Activated T-helper 1 cell treated with anti-CD3 and anti-CD28 coated beads, Interleukin-12 subunit alpha, Interleukin-12 subunit beta, Interleukin-2, Interleukin-4 antibody, amounts not matched to agents 30 ng/mL and 10 ng/mL and 1 ng/mL, durations not matched to agents 14 hours and 24 hours and 36 hours (primary cell): ENCODE measurements around the gene NTSR1. TPM values are rescaled to one million over a fixed set of nuclear protein-coding genes. Genes with fewer than 3 reads are reported as not detected.
A peak's percentile ranks its signal among the peaks of the same experiment; 100 is the strongest.

Source experiments
- DNase-seq: peaks from one replicate; pipeline ENCODE4 v3.0.0; 2021; ENCODE audit warnings: low spot score
- H3K27ac Mint-ChIP-seq: one replicate; pipeline ENCODE4 v1.8.0; 2021; ENCODE audit warnings: mild to moderate bottlenecking, mixed read lengths
- H3K27me3 Mint-ChIP-seq: one replicate; pipeline ENCODE4 v1.8.0; 2022; ENCODE audit warnings: mild to moderate bottlenecking, moderate library complexity, mixed read lengths; ENCODE audit not compliant: insufficient read depth
- H3K36me3 Mint-ChIP-seq: one replicate; pipeline ENCODE4 v1.8.0; 2021; ENCODE audit warnings: low read depth, mixed read lengths
- H3K4me1 Mint-ChIP-seq: one replicate; pipeline ENCODE4 v1.8.0; 2021; ENCODE audit warnings: low read depth, mixed read lengths
- H3K4me3 Mint-ChIP-seq: one replicate; pipeline ENCODE4 v1.8.0; 2021; ENCODE audit warnings: mild to moderate bottlenecking, moderate library complexity, mixed read lengths
- H3K9me3 Mint-ChIP-seq: one replicate; pipeline ENCODE4 v1.8.0; 2021; ENCODE audit warnings: mixed read lengths
- intact Hi-C: fragments of 100-400 bp; cut with micrococcal nuclease; formaldehyde crosslinking; loops from one replicate; pipeline ENCODE4 v1.15.1; 2024
- total RNA-seq: library from RNA; stranded (reverse); gene quantifications from 2 replicates; pipeline ENCODE4 v1.2.3, GENCODE V29; 2022

The NTSR1 gene
- total RNA-seq, 1 donor from 2014 or later = not detected

GRCh38 chr20:62776692-62777527, 68.3 kb downstream of the NTSR1 start:
- Mint-ChIP-seq H3K4me1 (peaks cover 36% of the 10 kb centered on the region), H3K27me3 (peaks cover 5% of the 10 kb centered on the region), H3K4me3 (peak overlapping the region; percentile 61), H3K36me3 (no peaks in the 10 kb centered on the region), H3K9me3 (no peaks in the 10 kb centered on the region), H3K27ac (peak overlapping the region; percentile 91)
- intact Hi-C loops = loop anchor here (1.0 kb wide), 1 partner anchor 37 kb away; no protein-coding TSS in a partner anchor
- peak; percentile 51 for DNase-seq

DNA sequence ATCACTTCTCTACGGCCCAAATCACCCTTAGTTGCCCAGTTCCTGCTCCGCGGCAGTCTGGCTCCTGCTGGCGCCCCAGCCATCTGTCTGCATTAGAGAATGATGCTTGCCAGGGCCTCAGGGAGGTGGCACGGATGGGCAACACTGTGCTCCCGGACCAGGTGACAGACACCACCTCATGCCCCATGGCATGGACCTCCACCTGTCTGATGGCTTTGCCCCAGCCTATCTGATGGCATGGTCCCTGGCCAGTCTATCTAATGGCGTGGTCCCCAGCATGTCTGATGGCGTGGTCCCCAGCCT, 68.8 kb downstream of the NTSR1 start:
- Mint-ChIP-seq H3K4me3 (no peak overlapping the region), H3K27ac (peak overlapping the region; percentile 91), H3K36me3 (no peaks in the 10 kb centered on the region), H3K4me1 (peaks cover 36% of the 10 kb centered on the region), H3K27me3 (peaks cover 5% of the 10 kb centered on the region), H3K9me3 (no peaks in the 10 kb centered on the region)
- intact Hi-C loops = no loop called here
- DNase-seq = no peak

- Mint-ChIP-seq H3K27ac (no peak overlapping the region), H3K36me3 (no peaks in the 10 kb centered on the region), H3K4me3 (no peak overlapping the region), H3K4me1 (peaks cover 35% of the 10 kb centered on the region), H3K27me3 (peaks cover 5% of the 10 kb centered on the region), H3K9me3 (no peaks in the 10 kb centered on the region)
- DNase-seq = no peak
- intact Hi-C loops = no loop called here
These were observed 69.4 kb downstream of the NTSR1 start for GRCh38 chr20:62778058-62778457.

DNA sequence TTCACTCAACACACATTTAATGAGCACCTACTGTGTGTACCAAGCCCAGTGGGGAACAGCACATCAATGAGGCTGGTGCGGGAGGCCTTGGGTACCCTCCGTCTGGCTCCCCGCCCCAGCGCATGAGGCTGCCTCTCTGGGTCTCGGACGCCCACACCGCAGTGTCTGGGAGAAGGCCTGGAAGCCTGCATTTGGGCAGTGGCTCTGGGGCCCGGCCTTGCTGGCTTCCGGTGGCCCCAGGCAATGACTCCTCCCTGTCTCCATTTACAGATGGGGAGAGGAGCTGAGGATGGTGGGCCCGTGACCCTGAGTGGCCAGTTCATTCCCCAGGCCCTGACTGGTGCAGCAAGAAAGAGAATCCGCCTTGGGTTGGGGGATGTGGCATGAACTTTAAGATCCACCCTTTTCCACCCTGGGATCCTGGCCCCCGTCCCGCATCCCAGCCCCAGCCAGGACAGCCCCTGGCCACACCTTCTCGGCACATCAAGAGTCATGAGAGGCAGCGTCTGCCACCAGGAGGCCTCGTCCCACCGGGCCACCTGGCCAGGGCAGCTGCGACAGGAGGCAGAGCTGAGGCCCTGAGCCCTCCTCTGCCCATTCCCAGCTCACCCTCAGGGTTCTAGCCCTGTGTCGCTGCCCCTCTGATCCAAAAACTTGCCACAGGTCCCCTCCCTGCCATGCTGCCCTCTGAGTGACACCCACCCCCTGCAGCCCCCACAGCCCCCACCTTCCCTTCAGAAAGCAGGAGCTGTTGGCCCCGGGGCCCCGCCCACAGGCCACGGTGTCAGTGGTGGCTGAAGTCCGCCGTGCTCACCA, 70.2 kb downstream of the NTSR1 start:
- DNase-seq = no peak
- peaks cover 32% of the 10 kb centered on the region for H3K4me1 Mint-ChIP-seq
- no peak overlapping the region for H3K4me3 Mint-ChIP-seq
- intact Hi-C loops = no loop called here
- no peaks in the 10 kb centered on the region for H3K36me3 Mint-ChIP-seq
- H3K27ac Mint-ChIP-seq = no peak overlapping the region
- no peaks in the 10 kb centered on the region for H3K9me3 Mint-ChIP-seq
- H3K27me3 Mint-ChIP-seq = no peaks in the 10 kb centered on the region

- intact Hi-C loops = no loop called here
- no peaks in the 10 kb centered on the region for H3K9me3 Mint-ChIP-seq
- H3K27me3 Mint-ChIP-seq = no peaks in the 10 kb centered on the region
- no peak for DNase-seq
- H3K36me3 Mint-ChIP-seq = no peaks in the 10 kb centered on the region
- H3K4me1 Mint-ChIP-seq = peaks cover 29% of the 10 kb centered on the region
- H3K4me3 Mint-ChIP-seq = no peak overlapping the region
- H3K27ac Mint-ChIP-seq = no peak overlapping the region
These were observed 70.7 kb downstream of the NTSR1 start for GRCh38 chr20:62779417-62779685.

GRCh38 chr20:62780204-62780603, 71.6 kb downstream of the NTSR1 start:
- Mint-ChIP-seq H3K4me1 (peaks cover 20% of the 10 kb centered on the region), H3K27ac (no peak overlapping the region), H3K9me3 (no peaks in the 10 kb centered on the region), H3K36me3 (no peaks in the 10 kb centered on the region), H3K4me3 (no peak overlapping the region), H3K27me3 (no peaks in the 10 kb centered on the region)
- no peak for DNase-seq
- intact Hi-C loops = no loop called here

DNA sequence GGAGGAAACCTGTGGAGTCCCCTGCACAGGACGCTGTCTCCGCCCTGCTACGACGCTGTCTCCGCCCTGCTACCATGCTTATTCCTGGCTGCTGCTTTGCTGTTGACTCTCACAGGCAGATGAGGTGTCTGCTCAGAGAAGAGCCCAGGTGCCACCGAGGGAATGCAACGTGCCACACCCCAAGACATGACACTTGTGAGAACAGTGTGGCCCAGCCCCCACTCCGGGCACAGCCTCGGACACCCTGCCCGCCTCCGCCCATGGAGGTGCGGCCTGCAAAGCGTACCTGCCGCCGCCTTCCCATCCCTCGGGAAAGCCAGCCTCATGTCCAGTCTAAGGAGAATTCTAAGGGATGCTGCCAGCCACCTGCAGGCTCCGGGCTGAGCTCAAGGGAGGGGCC, 72.1 kb downstream of the NTSR1 start:
- Mint-ChIP-seq H3K4me1 (peaks cover 15% of the 10 kb centered on the region), H3K27me3 (no peaks in the 10 kb centered on the region), H3K36me3 (no peaks in the 10 kb centered on the region), H3K9me3 (no peaks in the 10 kb centered on the region), H3K4me3 (no peak overlapping the region), H3K27ac (no peak overlapping the region)
- no peak for DNase-seq
- intact Hi-C loops = no loop called here

DNA sequence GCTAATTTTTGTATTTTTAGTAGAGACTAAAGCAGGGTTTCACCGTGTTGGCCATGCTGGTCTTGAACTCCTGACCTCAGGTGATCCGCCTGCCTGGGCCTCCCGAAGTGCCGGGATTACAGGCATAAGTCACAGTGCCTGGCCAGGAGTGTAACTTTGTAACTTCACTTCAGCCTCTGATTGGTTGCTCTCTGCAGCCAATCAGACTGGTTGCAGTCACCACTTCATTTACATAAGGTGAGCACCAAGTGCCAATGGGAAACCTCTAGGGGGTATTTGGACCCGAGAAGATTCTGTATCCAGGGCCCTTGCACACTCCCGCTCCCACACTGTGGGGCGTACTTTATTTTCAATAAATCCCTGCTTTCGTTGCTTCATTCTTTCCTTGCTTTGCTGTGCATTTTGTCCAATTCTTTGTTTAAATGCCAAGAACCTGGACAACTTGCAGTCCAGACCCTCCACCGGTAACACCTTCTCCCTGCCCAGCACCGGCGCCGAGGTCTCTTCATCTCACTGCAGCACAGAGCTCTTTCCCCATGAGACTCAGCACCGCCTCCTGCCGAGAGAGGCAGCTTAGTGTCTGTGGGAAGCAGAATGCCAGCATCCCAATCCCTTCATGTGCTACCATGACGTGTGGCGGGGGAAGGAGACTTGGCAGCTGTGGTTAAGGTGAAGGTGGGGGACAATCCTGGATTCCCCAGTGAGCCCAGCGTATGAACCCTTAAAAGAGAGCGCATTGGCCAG, 73.7 kb downstream of the NTSR1 start:
- no peak overlapping the region for H3K4me3 Mint-ChIP-seq
- H3K9me3 Mint-ChIP-seq = no peaks in the 10 kb centered on the region
- peaks cover 1% of the 10 kb centered on the region for H3K4me1 Mint-ChIP-seq
- peaks cover 3% of the 10 kb centered on the region for H3K27me3 Mint-ChIP-seq
- H3K27ac Mint-ChIP-seq = no peak overlapping the region
- H3K36me3 Mint-ChIP-seq = no peaks in the 10 kb centered on the region
- intact Hi-C loops = no loop called here
- DNase-seq = no peak

GRCh38 chr20:62782893-62783278, 74.2 kb downstream of the NTSR1 start:
- H3K9me3 Mint-ChIP-seq = no peaks in the 10 kb centered on the region

GRCh38 chr20:62784497-62784896, 75.9 kb downstream of the NTSR1 start:
- no peaks in the 10 kb centered on the region for H3K4me1 Mint-ChIP-seq
- no peaks in the 10 kb centered on the region for H3K36me3 Mint-ChIP-seq
- peaks cover 4% of the 10 kb centered on the region for H3K27me3 Mint-ChIP-seq
- intact Hi-C loops = no loop called here
- no peak overlapping the region for H3K27ac Mint-ChIP-seq
- no peaks in the 10 kb centered on the region for H3K9me3 Mint-ChIP-seq
- DNase-seq = no peak
- H3K4me3 Mint-ChIP-seq = no peak overlapping the region

More at GRCh38 chr20:62782893-62783278, 74.2 kb downstream of the NTSR1 start:
- Mint-ChIP-seq H3K4me3 (no peak overlapping the region), H3K36me3 (no peaks in the 10 kb centered on the region), H3K27me3 (peaks cover 3% of the 10 kb centered on the region), H3K4me1 (no peaks in the 10 kb centered on the region), H3K27ac (no peak overlapping the region)
- intact Hi-C loops = no loop called here
- no peak for DNase-seq

DNA sequence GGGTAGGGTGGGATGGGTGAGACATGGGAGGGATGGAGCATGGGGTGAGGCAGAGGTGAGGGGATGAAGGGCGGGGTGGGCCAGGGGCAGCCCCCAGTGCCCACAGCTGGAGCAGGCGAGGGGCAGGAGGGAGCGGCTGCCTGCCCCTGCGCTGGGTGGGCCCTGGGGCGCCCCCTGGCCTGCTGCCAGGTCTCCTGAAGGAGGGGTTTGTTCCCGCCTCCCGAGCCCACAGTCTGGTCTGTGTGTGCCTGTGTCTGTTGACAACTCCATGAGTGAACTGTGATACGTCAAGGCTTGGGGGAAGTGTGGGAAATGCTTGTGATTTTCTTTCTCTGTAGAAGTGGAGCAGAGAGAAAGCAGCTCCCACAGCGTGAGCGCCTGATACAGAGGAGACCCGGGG, 76.8 kb downstream of the NTSR1 start:
- Mint-ChIP-seq H3K27me3 (peaks cover 7% of the 10 kb centered on the region), H3K9me3 (no peaks in the 10 kb centered on the region), H3K27ac (no peak overlapping the region), H3K4me3 (no peak overlapping the region), H3K4me1 (no peaks in the 10 kb centered on the region), H3K36me3 (no peaks in the 10 kb centered on the region)
- no peak for DNase-seq
- intact Hi-C loops = no loop called here

- H3K27me3 Mint-ChIP-seq = peaks cover 8% of the 10 kb centered on the region
- no peak overlapping the region for H3K4me3 Mint-ChIP-seq
- H3K36me3 Mint-ChIP-seq = no peaks in the 10 kb centered on the region
- H3K27ac Mint-ChIP-seq = no peak overlapping the region
- DNase-seq = no peak
- intact Hi-C loops = no loop called here
- peaks cover under 1% of the 10 kb centered on the region for H3K4me1 Mint-ChIP-seq
- H3K9me3 Mint-ChIP-seq = no peaks in the 10 kb centered on the region
These were observed 77.5 kb downstream of the NTSR1 start for GRCh38 chr20:62786157-62786556.

- no peak overlapping the region for H3K27ac Mint-ChIP-seq
- DNase-seq = no peak
- H3K27me3 Mint-ChIP-seq = peaks cover 12% of the 10 kb centered on the region
- H3K4me3 Mint-ChIP-seq = no peak overlapping the region
- intact Hi-C loops = no loop called here
- peaks cover 7% of the 10 kb centered on the region for H3K4me1 Mint-ChIP-seq
- no peaks in the 10 kb centered on the region for H3K36me3 Mint-ChIP-seq
- no peaks in the 10 kb centered on the region for H3K9me3 Mint-ChIP-seq
These were observed 78.7 kb downstream of the NTSR1 start for GRCh38 chr20:62787321-62787720.
